Omental fat pad (tissue), 4 donors: ENCODE measurements around the gene MIA. TPM values are rescaled to one million over a fixed set of nuclear protein-coding genes. Genes with fewer than 3 reads are reported as not detected.

Experiments
- ATAC-seq: fragments of 150-250 bp; one replicate; pipeline ENCODE4 v1.9.1; 2016; ENCODE audit warnings: mild to moderate bottlenecking, moderate library complexity; ENCODE audit not compliant: low FRiP score
- DNase-seq: peaks from one replicate; pipeline ENCODE4 v3.0.0-alpha.2; 2019; ENCODE audit warnings: low spot score
- total RNA-seq, 4 donors: library from RNA; depleted of rRNA; stranded (reverse); fragments of >200 nt; gene quantifications; one replicate each; pipeline ENCODE4 v1.1.0, GENCODE V29; 2016
- TF ChIP-seq, protein P1 (sequence below), 3 donors: fragments of 450-650 bp; IDR thresholded peaks; one replicate each; pipeline ENCODE4 v1.5.1; 2016 to 2017; ENCODE audit warnings: antibody characterized with exemption in 3 of 3, mild to moderate bottlenecking in 3 of 3, moderate library complexity in 2 of 3

MIA gene
- total RNA-seq, 4 donors from 2014 or later: not detected

- ATAC-seq (no peak), DNase-seq (no peak)
- TF ChIP-seq, protein P1, sequence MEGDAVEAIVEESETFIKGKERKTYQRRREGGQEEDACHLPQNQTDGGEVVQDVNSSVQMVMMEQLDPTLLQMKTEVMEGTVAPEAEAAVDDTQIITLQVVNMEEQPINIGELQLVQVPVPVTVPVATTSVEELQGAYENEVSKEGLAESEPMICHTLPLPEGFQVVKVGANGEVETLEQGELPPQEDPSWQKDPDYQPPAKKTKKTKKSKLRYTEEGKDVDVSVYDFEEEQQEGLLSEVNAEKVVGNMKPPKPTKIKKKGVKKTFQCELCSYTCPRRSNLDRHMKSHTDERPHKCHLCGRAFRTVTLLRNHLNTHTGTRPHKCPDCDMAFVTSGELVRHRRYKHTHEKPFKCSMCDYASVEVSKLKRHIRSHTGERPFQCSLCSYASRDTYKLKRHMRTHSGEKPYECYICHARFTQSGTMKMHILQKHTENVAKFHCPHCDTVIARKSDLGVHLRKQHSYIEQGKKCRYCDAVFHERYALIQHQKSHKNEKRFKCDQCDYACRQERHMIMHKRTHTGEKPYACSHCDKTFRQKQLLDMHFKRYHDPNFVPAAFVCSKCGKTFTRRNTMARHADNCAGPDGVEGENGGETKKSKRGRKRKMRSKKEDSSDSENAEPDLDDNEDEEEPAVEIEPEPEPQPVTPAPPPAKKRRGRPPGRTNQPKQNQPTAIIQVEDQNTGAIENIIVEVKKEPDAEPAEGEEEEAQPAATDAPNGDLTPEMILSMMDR (IDR thresholded peaks at IDR 0.05): no peak
These were observed 28.8 kb downstream of the MIA start for GRCh38 chr19:40803857-40804782.

DNA sequence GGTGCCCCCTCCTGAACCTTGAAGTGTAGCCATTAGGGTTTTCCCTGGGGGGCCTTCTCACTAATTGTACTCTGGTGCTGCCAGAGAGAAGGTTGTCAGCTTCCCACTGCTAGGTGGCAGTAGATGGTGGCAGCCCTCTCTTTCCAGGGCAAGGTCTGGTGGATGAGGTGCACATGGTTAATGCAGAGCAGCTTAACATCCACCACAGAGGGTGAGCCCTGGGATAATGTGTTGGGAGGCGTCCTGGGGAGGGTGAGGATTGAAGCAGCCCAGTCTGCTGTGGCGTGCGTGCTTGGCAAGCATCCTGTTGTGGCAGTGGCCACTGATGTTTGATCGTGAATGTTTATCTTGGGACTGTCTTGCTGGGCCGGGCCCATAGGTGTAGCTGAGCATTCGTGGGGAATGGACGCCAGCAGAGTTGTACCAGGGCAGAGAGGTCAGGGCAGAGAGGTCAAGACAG, 29.5 kb downstream of the MIA start:
- ATAC-seq: no peak
- DNase-seq: no peak
- TF ChIP-seq, protein P1 (IDR thresholded peaks at IDR 0.05): no peak

DNA sequence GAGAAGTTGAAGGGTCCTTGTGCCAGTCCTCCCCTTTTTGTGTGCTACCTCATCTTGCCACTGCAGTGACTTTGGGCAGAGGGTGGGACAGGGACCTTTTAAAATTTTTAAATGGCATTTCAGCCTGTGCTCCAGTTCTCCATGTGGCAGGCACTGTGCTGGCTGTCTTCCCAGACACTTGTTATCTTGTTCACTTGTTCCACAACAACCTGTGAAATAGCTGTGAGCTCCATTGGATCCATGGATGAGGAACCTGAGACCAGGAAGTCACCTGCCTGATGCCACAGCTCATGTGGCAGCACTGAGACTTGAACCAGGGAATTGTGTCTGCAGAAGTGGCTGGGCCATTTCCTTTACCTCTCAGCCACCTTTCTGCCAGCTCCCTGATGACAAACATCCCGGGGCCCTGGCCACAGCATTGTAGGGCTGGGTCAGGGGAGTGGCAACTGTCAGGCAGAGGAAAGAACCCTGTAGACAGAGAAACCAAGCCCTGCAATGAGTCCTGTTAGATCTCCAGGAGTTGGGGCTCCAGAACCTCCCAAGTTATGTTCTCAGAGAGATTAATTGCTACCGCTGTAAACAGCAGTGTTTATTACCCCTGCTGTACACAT, 30.0 kb downstream of the MIA start:
- ATAC-seq (no peak), DNase-seq (no peak)
- TF ChIP-seq, protein P1 (IDR thresholded peaks at IDR 0.05): no peak

GRCh38 chr19:40806423-40807146, 31.3 kb downstream of the MIA start:
- DNase-seq: peak; percentile 75
- ATAC-seq: peak; percentile 71
- TF ChIP-seq, protein P1 (IDR thresholded peaks at IDR 0.05): peak in 2 of 3 donors; percentile 70 to 79

DNA sequence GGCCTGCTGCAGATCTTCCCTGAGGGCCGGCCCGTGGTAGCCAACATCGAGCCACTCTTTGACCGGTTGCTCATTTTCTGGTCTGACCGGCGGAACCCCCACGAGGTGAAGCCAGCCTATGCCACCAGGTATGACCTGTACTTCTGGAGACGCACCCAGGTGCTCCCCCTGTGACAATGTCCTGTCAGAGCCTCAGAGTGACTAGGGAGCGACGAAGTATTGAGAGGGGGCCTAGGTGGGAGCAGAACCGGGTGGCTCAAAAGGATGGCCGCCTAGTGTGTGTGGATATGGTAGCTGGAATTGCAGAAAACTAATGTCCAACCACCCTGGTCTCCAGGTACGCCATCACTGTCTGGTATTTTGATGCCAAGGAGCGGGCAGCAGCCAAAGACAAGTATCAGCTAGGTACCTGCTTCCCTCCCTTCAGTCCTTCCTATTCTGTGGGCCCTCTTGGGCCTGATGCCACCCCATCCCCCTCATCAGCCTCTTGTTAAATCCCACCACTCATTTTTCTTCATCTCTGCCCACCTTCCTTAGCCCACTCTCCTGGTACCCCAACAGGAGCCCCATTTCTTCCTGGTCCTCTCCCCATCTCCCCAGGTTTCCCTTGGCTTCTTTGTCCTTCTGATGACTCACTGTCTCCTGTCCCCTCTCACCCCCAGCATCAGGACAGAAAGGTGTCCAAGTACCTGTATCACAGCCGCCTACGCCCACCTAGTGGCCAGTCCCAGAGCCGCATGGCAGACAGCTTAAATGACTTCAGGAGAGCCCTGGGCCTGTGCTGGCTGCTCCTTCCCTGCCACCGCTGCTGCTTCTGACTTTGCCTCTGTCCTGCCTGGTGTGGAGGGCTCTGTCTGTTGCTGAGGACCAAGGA, 32.1 kb downstream of the MIA start:
- TF ChIP-seq, protein P1 (IDR thresholded peaks at IDR 0.05): no peak

GRCh38 chr19:40808021-40808325, 32.7 kb downstream of the MIA start:
- DNase-seq (no peak), ATAC-seq (no peak)
- TF ChIP-seq, protein P1 (IDR thresholded peaks at IDR 0.05): no peak

More for the DNA sequence above, 32.1 kb downstream of the MIA start:
- DNase-seq: no peak
- ATAC-seq: no peak
